GM18861 (cell line): Measurements from ENCODE around the gene STYXL1.

Experiments
- ATAC-seq: cut with Tn5 transposase; IDR thresholded peaks from one replicate; pipeline ENCODE4 v1.9.1; 2021; ENCODE audit not compliant: unreplicated experiment

The STYXL1 gene

GRCh38 chr7:75960372-75960771, 87.4 kb downstream of the STYXL1 start:
- no peak for ATAC-seq

- ATAC-seq: no peak
These were observed 88.8 kb downstream of the STYXL1 start for GRCh38 chr7:75958802-75959543.

GRCh38 chr7:75957021-75957736, 90.6 kb downstream of the STYXL1 start:
- no peak for ATAC-seq

- no peak for ATAC-seq
These were observed 92.4 kb downstream of the STYXL1 start for GRCh38 chr7:75955331-75955955.

GRCh38 chr7:75953931-75954330, 93.9 kb downstream of the STYXL1 start:
- no peak for ATAC-seq

GRCh38 chr7:75953431-75953830, 94.4 kb downstream of the STYXL1 start:
- no peak for ATAC-seq

GRCh38 chr7:75951506-75951905, 96.3 kb downstream of the STYXL1 start:
- ATAC-seq: no peak

GRCh38 chr7:75950111-75950681, 97.6 kb downstream of the STYXL1 start:
- ATAC-seq: no peak

- no peak for ATAC-seq
These were observed 99.6 kb downstream of the STYXL1 start for GRCh38 chr7:75948179-75948578.
